AG09309 (cell line): ENCODE measurements around the gene TMCO4.

Experiments
- DNase-seq: peaks from one replicate; pipeline ENCODE4 v3.0.0-alpha.2; 2010; ENCODE audit warnings: low read depth
- H3K4me3 ChIP-seq: 2 replicates; pipeline ENCODE4 v1.5.1; 2011; ENCODE audit warnings: mild to moderate bottlenecking, low read depth, low read length, moderate library complexity; ENCODE audit not compliant: control insufficient read depth
- CTCF ChIP-seq: IDR thresholded peaks from 2 replicates; pipeline ENCODE4 v1.5.1; 2011; ENCODE audit warnings: mild to moderate bottlenecking, low read depth, low read length, inconsistent platforms; ENCODE audit not compliant: insufficient read depth, control insufficient read depth; ENCODE audit errors: missing control alignments

Gene TMCO4

GRCh38 chr1:19750101-19750881 lies 49.4 kb downstream of the TMCO4 start:
- DNase-seq: no peak
- no peak overlapping the region for H3K4me3 ChIP-seq
- TF ChIP-seq CTCF: no peak

- no peak for DNase-seq
- no peak for TF ChIP-seq CTCF
- no peak overlapping the region for H3K4me3 ChIP-seq
Observed at GRCh38 chr1:19749685-19750084, 50.0 kb downstream of the TMCO4 start.

GRCh38 chr1:19747761-19748160 lies 52.0 kb downstream of the TMCO4 start:
- DNase-seq: no peak
- no peak overlapping the region for H3K4me3 ChIP-seq
- no peak for TF ChIP-seq CTCF

GRCh38 chr1:19744886-19745285 lies 54.8 kb downstream of the TMCO4 start:
- no peak overlapping the region for H3K4me3 ChIP-seq
- no peak for TF ChIP-seq CTCF
- no peak for DNase-seq

- no peak for DNase-seq
- H3K4me3 ChIP-seq: no peak overlapping the region
- no peak for TF ChIP-seq CTCF
Observed at GRCh38 chr1:19744335-19744743, 55.4 kb downstream of the TMCO4 start.

GRCh38 chr1:19743793-19744192 lies 55.9 kb downstream of the TMCO4 start:
- no peak for TF ChIP-seq CTCF
- no peak for DNase-seq
- H3K4me3 ChIP-seq: no peak overlapping the region
